Endothelial cell of umbilical vein (primary cell): ENCODE results near the gene CAMK2N1. TPM values are rescaled to one million over a fixed set of nuclear protein-coding genes. Genes with fewer than 3 reads are reported as not detected.

ENCODE experiments used
- BruUV-seq: library from RNA; stranded (reverse); fragments of 400-500 nt; replicated peaks from 2 replicates; lab custom pipeline; 2021; lab: Mats Ljungman, UMichigan
- CTCF ChIA-PET: fragments of 300-600, 350-600 bp; sonication (Branson Sonifier 250); formaldehyde crosslinking; loops from one replicate; lab custom pipeline; 2021; ENCODE audit warnings: antibody characterized with exemption, inconsistent platforms; lab: Charles Lee
- POLR2A ChIA-PET: fragments of 300-600, 350-600 bp; sonication (Branson Sonifier 250); formaldehyde crosslinking; loops from one replicate; lab custom pipeline; 2021; ENCODE audit warnings: antibody characterized with exemption, inconsistent platforms; lab: Charles Lee
- DNase-seq: peaks from one replicate; pipeline ENCODE4 v3.0.0-alpha.2; 2011; ENCODE audit warnings: low read depth, low spot score
- FAIRE-seq: peaks from 2 replicates; lab custom pipeline; 2011; peaks lifted over from hg19 to GRCh38; lab: Jason Lieb, UNC
- H2AFZ ChIP-seq: 2 replicates; pipeline ENCODE4 v1.6.0; 2012; ENCODE audit warnings: low read depth, low read length, control low read depth, inconsistent platforms
- H3K27ac ChIP-seq: 2 replicates; pipeline ENCODE4 v1.5.1; 2011; ENCODE audit warnings: low read depth, mild to moderate bottlenecking, control low read depth, low read length, moderate library complexity; ENCODE audit not compliant: insufficient read depth
- H3K27me3 ChIP-seq, 2 experiments: 2 replicates each; pipeline versions ENCODE4 v1.6.0 to v1.6.1; 2011; ENCODE audit warnings: low read length in 2 of 2, mixed read lengths in 1 of 2; ENCODE audit not compliant: control insufficient read depth in 2 of 2, insufficient read depth in 2 of 2
- H3K36me3 ChIP-seq, 2 experiments: 2 replicates in 1 of 2; 3 replicates in 1 of 2; pipeline ENCODE4 v1.5.1; 2011; ENCODE audit warnings: low read length in 2 of 2, mild to moderate bottlenecking in 1 of 2, moderate library complexity in 1 of 2; ENCODE audit not compliant: control insufficient read depth in 2 of 2, insufficient read depth in 2 of 2; ENCODE audit errors: extremely low read depth in 1 of 2
- H3K4me1 ChIP-seq: 3 replicates; pipeline ENCODE4 v1.5.1; 2011; ENCODE audit warnings: mild to moderate bottlenecking, low read length; ENCODE audit not compliant: control insufficient read depth, insufficient read depth; ENCODE audit errors: extremely low read depth
- H3K4me2 ChIP-seq: 2 replicates; pipeline ENCODE4 v1.6.1; 2011; ENCODE audit warnings: low read length, control low read depth, mixed read lengths; ENCODE audit not compliant: insufficient read depth
- H3K4me3 ChIP-seq, 3 experiments: fragments of 200-600 bp in 1 of 3; sonication (generic), shearing (Covaris generic) in 1 of 3; replicated peaks in 1 of 3; 2 replicates each; pipeline ENCODE4 v1.5.1; 2011 to 2016; ENCODE audit warnings: control low read depth in 3 of 3, low read length in 3 of 3, mild to moderate bottlenecking in 2 of 3, inconsistent platforms in 1 of 3, low read depth in 1 of 3, moderate library complexity in 1 of 3; ENCODE audit not compliant: insufficient read depth in 1 of 3
- H3K79me2 ChIP-seq: 2 replicates; pipeline ENCODE4 v1.6.0; 2012; ENCODE audit warnings: low read length, inconsistent platforms; ENCODE audit not compliant: control insufficient read depth, insufficient read depth
- H3K9ac ChIP-seq: replicated peaks from 2 replicates; pipeline ENCODE3; 2011; ENCODE audit warnings: low read length, control low read depth; ENCODE audit not compliant: insufficient read depth; ENCODE audit errors: extremely low read depth
- H3K9me1 ChIP-seq: replicated peaks from 3 replicates; pipeline ENCODE4 v1.6.0; 2011; ENCODE audit warnings: mild to moderate bottlenecking, low read length; ENCODE audit not compliant: control insufficient read depth, insufficient read depth; ENCODE audit errors: extremely low read depth
- H3K9me3 ChIP-seq: replicated peaks from 2 replicates; pipeline ENCODE4 v1.5.1; 2012; ENCODE audit warnings: low read length, inconsistent platforms; ENCODE audit not compliant: control insufficient read depth, insufficient read depth
- H4K20me1 ChIP-seq: replicated peaks from 2 replicates; pipeline ENCODE3; 2011; ENCODE audit warnings: mild to moderate bottlenecking, low read length; ENCODE audit not compliant: control insufficient read depth, insufficient read depth; ENCODE audit errors: extremely low read depth
- CTCF ChIP-seq, 2 donors: IDR thresholded peaks; 1 replicate in 1 of 2; 2 replicates in 1 of 2; pipeline ENCODE4 v1.5.1; 2011; ENCODE audit warnings: low read length in 2 of 2, mild to moderate bottlenecking in 2 of 2, moderate library complexity in 2 of 2, control low read depth in 1 of 2, inconsistent platforms in 1 of 2, low read depth in 1 of 2; ENCODE audit not compliant: insufficient read depth in 1 of 2; ENCODE audit errors: extremely low read depth in 1 of 2
- EZH2 ChIP-seq: IDR thresholded peaks from 2 replicates; pipeline ENCODE4 v1.6.1; 2012; ENCODE audit warnings: borderline replicate concordance, low read depth, mild to moderate bottlenecking, moderate library complexity, low read length, inconsistent platforms; ENCODE audit not compliant: severe bottlenecking
- MAX ChIP-seq: IDR thresholded peaks from 2 replicates; pipeline ENCODE4 v1.6.1; 2011; ENCODE audit not compliant: insufficient read depth, insufficient read length
- MYC ChIP-seq: IDR thresholded peaks from one replicate; pipeline ENCODE4 v1.6.1; 2011; ENCODE audit warnings: mild to moderate bottlenecking, low read depth, low read length
- POLR2A ChIP-seq: IDR thresholded peaks from 2 replicates; pipeline ENCODE4 v1.6.1; 2012; ENCODE audit warnings: low read depth, mild to moderate bottlenecking, control low read depth, low read length
- POLR2AphosphoS5 ChIP-seq: IDR thresholded peaks from 2 replicates; pipeline ENCODE4 v1.6.1; 2012; ENCODE audit warnings: low read depth, mild to moderate bottlenecking, control low read depth, low read length, moderate library complexity; ENCODE audit not compliant: insufficient read depth
- dilution Hi-C: fragments of 300-500 bp; cut with MboI; formaldehyde crosslinking; loops from one replicate; pipeline ENCODE4 v1.15.0; 2019; ENCODE audit warnings: low sequenced_read_pairs; ENCODE audit not compliant: extremely low pct_ligation_motif_present
- intact Hi-C: fragments of 100-400 bp; cut with micrococcal nuclease; formaldehyde crosslinking; loops from one replicate; pipeline ENCODE4 v1.10.0; 2022
- polyA plus RNA-seq, 4 experiments: library from polyadenylated mRNA; depleted of rRNA in 3 of 4; stranded (reverse) in 3 of 4; unstranded in 1 of 4; fragments of >200 nt; gene quantifications; 2 replicates each; pipeline versions ENCODE4 v1.2.1 to v1.2.3, GENCODE V29; 2011 to 2012; ENCODE audit warnings: missing spikeins in 1 of 4
- total RNA-seq: library from RNA; stranded (reverse); gene quantifications from 2 replicates; pipeline ENCODE4 v1.2.3, GENCODE V29; 2021

CAMK2N1 gene
- total and polyA plus RNA-seq, 2 donors (not counting 3 experiments of a cell fraction or from before 2014, with no cell fraction given), result 3.3 to 18.3 TPM

- dilution Hi-C loops, result no loop called here
- no TSS peak for BruUV-seq
Observed at GRCh38 chr1:20493309-20493708, 7.3 kb upstream of the CAMK2N1 start.

More at GRCh38 chr1:20493309-20493708, 7.3 kb upstream of the CAMK2N1 start:
- no peak overlapping the region for H3K4me2 ChIP-seq
- H2AFZ ChIP-seq, result no peak overlapping the region
- TF ChIP-seq POLR2AphosphoS5 (no peak), CTCF (IDR thresholded peaks at IDR 0.05; ENCODE audit: extremely low read depth in 1 of 2, insufficient read depth in 1 of 2, low read depth in 1 of 2, low read length in 2 of 2) (no peak), MYC (no peak), MAX (no peak), EZH2 (no peak), POLR2A (no peak)
- no peak overlapping the region for H3K4me3 ChIP-seq
- CTCF ChIA-PET, result interaction anchor here (0.6 to 6.7 kb wide), 17 partner anchors 10 to 611 kb away, joined by 3 to 81 read pairs (median 9); partner anchors contain the start of genes CAMK2N1, MUL1 and OTUD3
- POLR2A ChIA-PET, result no interaction called here
- no peaks in the 10 kb centered on the region for H3K9me1 ChIP-seq
- no peaks in the 10 kb centered on the region for H3K79me2 ChIP-seq
- peaks cover 23% of the 10 kb centered on the region for H3K4me1 ChIP-seq
- no peaks in the 10 kb centered on the region for H3K27me3 ChIP-seq
- no peak overlapping the region for H3K9ac ChIP-seq
- DNase-seq (no peak), FAIRE-seq (no peak)
- no peaks in the 10 kb centered on the region for H4K20me1 ChIP-seq
- no peaks in the 10 kb centered on the region for H3K9me3 ChIP-seq
- intact Hi-C loops, result loop anchor here (1.0 to 10.0 kb wide), 9 partner anchors 24 to 609 kb away; partner anchors contain the start of gene OTUD3
- no peak overlapping the region for H3K27ac ChIP-seq
- H3K36me3 ChIP-seq, result no peaks in the 10 kb centered on the region
